ENCODE measurements around the gene EXTL1. TPM values are rescaled to one million over a fixed set of nuclear protein-coding genes. Genes with fewer than 3 reads are reported as not detected.

Gene EXTL1
- total RNA-seq, 2 donors from 2014 or later: not detected

- no peaks in the 10 kb centered on the region for H3K36me3 Mint-ChIP-seq (ENCODE audit: insufficient read depth in 2 of 2)
- no peak overlapping the region for H3K4me3 Mint-ChIP-seq
- H3K9me3 Mint-ChIP-seq: no peaks in the 10 kb centered on the region
- ATAC-seq (replicated peaks in 1 of 2) (no peak), DNase-seq (no peak)
- H3K4me1 Mint-ChIP-seq (ENCODE audit: low read depth): peaks cover 5% of the 10 kb centered on the region
- H3K27me3 Mint-ChIP-seq (ENCODE audit: low read depth): no peaks in the 10 kb centered on the region
- no peak overlapping the region for H3K27ac Mint-ChIP-seq
Observed at GRCh38 chr1:26005434-26006105, 16.0 kb upstream of the EXTL1 start.

- no peak overlapping the region for H3K4me3 Mint-ChIP-seq
- no peak overlapping the region for H3K27ac Mint-ChIP-seq
- H3K4me1 Mint-ChIP-seq (ENCODE audit: low read depth): peaks cover 5% of the 10 kb centered on the region
- no peak for ATAC-seq (replicated peaks in 1 of 2)
- no peak for DNase-seq
- H3K27me3 Mint-ChIP-seq (ENCODE audit: low read depth): no peaks in the 10 kb centered on the region
- no peaks in the 10 kb centered on the region for H3K9me3 Mint-ChIP-seq
- no peaks in the 10 kb centered on the region for H3K36me3 Mint-ChIP-seq (ENCODE audit: insufficient read depth in 2 of 2)
Observed at GRCh38 chr1:26006710-26007109, 14.9 kb upstream of the EXTL1 start.

- DNase-seq (no peak), ATAC-seq (replicated peaks in 1 of 2) (no peak)
- Mint-ChIP-seq H3K4me3 (no peak overlapping the region), H3K27ac (no peak overlapping the region), H3K27me3 (ENCODE audit: low read depth) (no peaks in the 10 kb centered on the region), H3K36me3 (ENCODE audit: insufficient read depth in 2 of 2) (no peaks in the 10 kb centered on the region), H3K9me3 (no peaks in the 10 kb centered on the region), H3K4me1 (ENCODE audit: low read depth) (peaks cover 5% of the 10 kb centered on the region)
Observed at GRCh38 chr1:26009796-26010447, 11.7 kb upstream of the EXTL1 start.

GRCh38 chr1:26010825-26011224, 10.8 kb upstream of the EXTL1 start:
- Mint-ChIP-seq H3K27ac (no peak overlapping the region), H3K4me3 (no peak overlapping the region), H3K27me3 (ENCODE audit: low read depth) (no peaks in the 10 kb centered on the region), H3K36me3 (ENCODE audit: insufficient read depth in 2 of 2) (no peaks in the 10 kb centered on the region), H3K4me1 (ENCODE audit: low read depth) (peaks cover 5% of the 10 kb centered on the region), H3K9me3 (no peaks in the 10 kb centered on the region)
- no peak for DNase-seq
- no peak for ATAC-seq (replicated peaks in 1 of 2)

- Mint-ChIP-seq H3K36me3 (ENCODE audit: insufficient read depth in 2 of 2) (no peaks in the 10 kb centered on the region), H3K27ac (no peak overlapping the region), H3K4me3 (no peak overlapping the region), H3K4me1 (ENCODE audit: low read depth) (peaks cover 17% of the 10 kb centered on the region), H3K9me3 (no peaks in the 10 kb centered on the region), H3K27me3 (ENCODE audit: low read depth) (no peaks in the 10 kb centered on the region)
- no peak for ATAC-seq (replicated peaks in 1 of 2)
- DNase-seq: no peak
Observed at GRCh38 chr1:26012864-26013263, 8.7 kb upstream of the EXTL1 start.

- DNase-seq (no peak), ATAC-seq (replicated peaks in 1 of 2) (no peak)
- no peaks in the 10 kb centered on the region for H3K36me3 Mint-ChIP-seq (ENCODE audit: insufficient read depth in 2 of 2)
- peaks cover 17% of the 10 kb centered on the region for H3K4me1 Mint-ChIP-seq (ENCODE audit: low read depth)
- no peaks in the 10 kb centered on the region for H3K9me3 Mint-ChIP-seq
- H3K27ac Mint-ChIP-seq: no peak overlapping the region
- H3K27me3 Mint-ChIP-seq (ENCODE audit: low read depth): no peaks in the 10 kb centered on the region
- no peak overlapping the region for H3K4me3 Mint-ChIP-seq
Observed at GRCh38 chr1:26014179-26014578, 7.4 kb upstream of the EXTL1 start.

- no peak overlapping the region for H3K27ac Mint-ChIP-seq
- no peak overlapping the region for H3K4me3 Mint-ChIP-seq
- no peaks in the 10 kb centered on the region for H3K9me3 Mint-ChIP-seq
Observed at GRCh38 chr1:26015358-26015757, 6.2 kb upstream of the EXTL1 start.

GRCh38 chr1:26016258-26016952, 5.2 kb upstream of the EXTL1 start:
- Mint-ChIP-seq H3K27ac (no peak overlapping the region), H3K4me3 (no peak overlapping the region), H3K27me3 (ENCODE audit: low read depth) (no peaks in the 10 kb centered on the region), H3K36me3 (ENCODE audit: insufficient read depth in 2 of 2) (no peaks in the 10 kb centered on the region), H3K4me1 (ENCODE audit: low read depth) (peaks cover 20% of the 10 kb centered on the region), H3K9me3 (no peaks in the 10 kb centered on the region)
- DNase-seq (no peak), ATAC-seq (replicated peaks in 1 of 2) (peak in 1 of 2 donors; percentile 7)

More at GRCh38 chr1:26015358-26015757, 6.2 kb upstream of the EXTL1 start:
- Mint-ChIP-seq H3K27me3 (ENCODE audit: low read depth) (no peaks in the 10 kb centered on the region), H3K4me1 (ENCODE audit: low read depth) (peaks cover 20% of the 10 kb centered on the region), H3K36me3 (ENCODE audit: insufficient read depth in 2 of 2) (no peaks in the 10 kb centered on the region)
- ATAC-seq (replicated peaks in 1 of 2) (no peak), DNase-seq (no peak)

GRCh38 chr1:26016953-26017545, 4.5 kb upstream of the EXTL1 start:
- H3K27me3 Mint-ChIP-seq (ENCODE audit: low read depth): no peaks in the 10 kb centered on the region
- peak; percentile 63 to 70 for ATAC-seq (replicated peaks in 1 of 2)

GRCh38 chr1:26017606-26018005, 4.0 kb upstream of the EXTL1 start:
- no peaks in the 10 kb centered on the region for H3K36me3 Mint-ChIP-seq (ENCODE audit: insufficient read depth in 2 of 2)
- no peak overlapping the region for H3K27ac Mint-ChIP-seq
- no peaks in the 10 kb centered on the region for H3K9me3 Mint-ChIP-seq
- peaks cover 20% of the 10 kb centered on the region for H3K4me1 Mint-ChIP-seq (ENCODE audit: low read depth)
- H3K27me3 Mint-ChIP-seq (ENCODE audit: low read depth): no peaks in the 10 kb centered on the region
- ATAC-seq (replicated peaks in 1 of 2): no peak
- DNase-seq: no peak
- no peak overlapping the region for H3K4me3 Mint-ChIP-seq

More at GRCh38 chr1:26016953-26017545, 4.5 kb upstream of the EXTL1 start:
- Mint-ChIP-seq H3K4me1 (ENCODE audit: low read depth) (peaks cover 20% of the 10 kb centered on the region), H3K4me3 (no peak overlapping the region), H3K9me3 (no peaks in the 10 kb centered on the region), H3K36me3 (ENCODE audit: insufficient read depth in 2 of 2) (no peaks in the 10 kb centered on the region), H3K27ac (no peak overlapping the region)
- DNase-seq: no peak

- no peaks in the 10 kb centered on the region for H3K36me3 Mint-ChIP-seq (ENCODE audit: insufficient read depth in 2 of 2)
- H3K4me3 Mint-ChIP-seq: no peak overlapping the region
- H3K4me1 Mint-ChIP-seq (ENCODE audit: low read depth): peaks cover 20% of the 10 kb centered on the region
- ATAC-seq (replicated peaks in 1 of 2): no peak
- no peak overlapping the region for H3K27ac Mint-ChIP-seq
- H3K9me3 Mint-ChIP-seq: no peaks in the 10 kb centered on the region
- no peak for DNase-seq
- no peaks in the 10 kb centered on the region for H3K27me3 Mint-ChIP-seq (ENCODE audit: low read depth)
Observed at GRCh38 chr1:26019641-26020315, 1.8 kb upstream of the EXTL1 start.

- H3K36me3 Mint-ChIP-seq (ENCODE audit: insufficient read depth in 2 of 2): no peaks in the 10 kb centered on the region
- no peak overlapping the region for H3K4me3 Mint-ChIP-seq
- H3K27ac Mint-ChIP-seq: no peak overlapping the region
- no peaks in the 10 kb centered on the region for H3K27me3 Mint-ChIP-seq (ENCODE audit: low read depth)
- peaks cover 20% of the 10 kb centered on the region for H3K4me1 Mint-ChIP-seq (ENCODE audit: low read depth)
- ATAC-seq (replicated peaks in 1 of 2) (no peak), DNase-seq (no peak)
- no peaks in the 10 kb centered on the region for H3K9me3 Mint-ChIP-seq
Observed at GRCh38 chr1:26020330-26020768, 1.2 kb upstream of the EXTL1 start.

Measured in activated T-cell treated with anti-CD3 and anti-CD28 coated beads, Interleukin-2, amount 50 U/mL, for 72 hours (primary cell).